HG03460 (cell line): Measurements from ENCODE around the gene TRPV2.

Experiments used
- ATAC-seq: cut with Tn5 transposase; IDR thresholded peaks from one replicate; pipeline ENCODE4 v1.9.1; 2021; ENCODE audit not compliant: unreplicated experiment

The TRPV2 gene

DNA sequence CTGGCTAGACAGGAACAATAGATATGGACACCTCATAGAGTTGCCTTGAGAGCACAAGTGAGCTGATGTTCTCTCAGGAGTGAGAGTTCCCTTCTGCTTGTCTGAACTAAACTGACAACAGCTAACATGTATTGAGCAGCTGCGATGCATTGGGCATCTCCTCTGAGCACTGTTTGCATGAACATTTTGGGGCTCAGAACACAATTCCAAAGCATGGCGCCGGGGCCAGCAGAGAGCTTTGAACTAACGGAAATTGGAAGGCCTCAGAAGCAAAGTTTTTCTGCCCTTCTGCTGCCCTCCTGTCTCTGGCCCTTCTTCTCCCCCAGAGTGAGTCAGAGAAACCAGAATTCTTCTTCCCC is 38.1 kb downstream of the TRPV2 start:
- ATAC-seq = no peak

DNA sequence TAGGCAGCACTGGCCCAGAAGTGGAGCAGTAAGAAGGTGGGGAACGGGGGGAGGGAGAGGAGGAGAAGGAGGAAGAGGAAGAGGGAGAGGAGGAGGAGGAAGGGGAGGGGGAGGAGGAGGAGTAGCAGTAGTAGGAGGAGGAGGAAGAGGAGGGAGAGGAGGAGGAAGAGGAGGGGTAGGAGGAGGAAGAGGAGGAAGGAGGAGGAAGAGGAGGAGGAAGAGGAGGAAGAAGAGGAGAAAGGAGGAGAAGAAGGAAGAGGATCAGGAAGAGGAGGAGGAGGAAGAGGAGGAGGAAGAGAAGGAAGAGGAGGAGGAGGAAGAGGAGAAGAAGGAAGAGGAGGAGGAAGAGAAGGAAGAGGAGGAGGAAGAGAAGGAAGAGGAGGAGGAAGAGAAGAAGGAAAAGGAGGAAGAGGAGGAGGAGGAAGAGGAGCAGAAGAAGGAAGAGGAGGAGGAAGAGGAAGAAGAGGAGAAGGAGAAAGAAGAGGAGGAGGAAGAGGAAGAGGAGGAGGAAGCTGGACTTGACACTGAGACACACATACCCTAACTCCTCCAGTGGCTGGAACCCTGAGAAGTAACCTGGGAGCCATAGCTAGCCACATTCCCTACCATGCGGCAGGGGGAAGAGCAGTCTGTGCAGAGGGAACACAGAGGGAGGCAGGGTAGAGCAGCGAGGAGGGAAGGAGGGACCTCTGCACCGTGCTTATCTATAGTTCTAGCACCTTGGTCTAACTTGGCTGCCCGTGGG is 40.8 kb downstream of the TRPV2 start:
- no peak for ATAC-seq

DNA sequence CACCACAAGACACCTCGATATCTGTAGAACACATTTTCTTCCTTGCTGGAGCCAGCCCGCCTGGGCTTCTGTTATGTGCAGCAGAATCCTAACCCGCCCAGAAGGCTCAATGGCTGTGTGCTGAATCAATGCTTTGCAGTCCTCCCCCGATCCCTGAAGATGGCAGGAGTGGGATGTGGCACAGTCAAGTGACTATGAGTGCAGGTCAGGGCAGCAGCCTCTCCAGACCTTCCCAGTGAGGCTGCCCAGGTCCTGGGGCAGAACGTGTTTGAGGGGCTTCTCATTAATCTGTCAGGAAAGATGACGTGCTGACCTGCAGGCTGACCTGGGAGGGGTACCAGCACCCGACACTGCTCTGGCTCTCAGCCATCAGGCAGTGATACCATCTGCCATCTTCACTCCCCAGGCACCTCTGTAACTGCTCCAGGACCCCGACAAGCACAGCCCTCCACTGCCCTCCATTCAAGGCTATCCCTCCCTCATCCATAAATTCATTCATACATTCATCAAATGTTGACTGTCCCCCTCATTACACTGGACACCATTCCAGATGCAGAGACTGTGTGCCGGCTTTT is 41.5 kb downstream of the TRPV2 start:
- ATAC-seq = no peak

- ATAC-seq = no peak
These were observed 43.9 kb downstream of the TRPV2 start for GRCh38 chr17:16459271-16459670.

DNA sequence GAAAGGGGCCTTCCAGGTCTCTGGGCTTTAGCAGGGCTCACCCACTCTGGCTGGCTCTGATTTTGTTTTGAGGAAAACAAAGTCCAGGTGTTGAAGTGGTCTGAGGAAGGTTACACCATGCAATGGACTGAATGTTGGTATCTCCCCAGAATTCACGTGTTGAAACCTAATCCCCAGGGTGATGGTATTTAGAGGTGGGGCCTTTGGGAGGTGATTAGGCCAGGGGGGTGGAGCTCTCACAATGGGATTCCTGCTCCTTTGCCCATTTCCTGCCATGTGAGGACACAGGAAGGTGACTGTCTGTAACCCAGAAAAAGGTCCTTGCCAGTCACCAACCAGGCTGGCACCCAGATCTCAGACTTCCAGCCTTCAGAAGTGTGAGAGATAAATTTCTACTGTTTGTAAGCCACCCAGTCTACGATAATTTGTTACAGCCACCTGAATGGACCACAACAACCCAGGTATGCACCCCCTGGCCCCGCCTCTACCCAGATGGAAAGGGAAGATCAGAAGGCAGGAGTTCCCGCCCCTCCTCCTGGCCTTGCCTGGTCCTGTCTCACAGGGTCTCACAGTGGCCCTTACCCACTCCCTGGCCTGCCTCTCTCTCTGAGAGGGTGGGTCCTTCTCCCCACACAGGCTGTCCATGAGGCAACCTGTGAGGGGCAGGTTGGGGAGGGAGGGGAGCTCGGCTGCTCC is 44.6 kb downstream of the TRPV2 start:
- no peak for ATAC-seq

DNA sequence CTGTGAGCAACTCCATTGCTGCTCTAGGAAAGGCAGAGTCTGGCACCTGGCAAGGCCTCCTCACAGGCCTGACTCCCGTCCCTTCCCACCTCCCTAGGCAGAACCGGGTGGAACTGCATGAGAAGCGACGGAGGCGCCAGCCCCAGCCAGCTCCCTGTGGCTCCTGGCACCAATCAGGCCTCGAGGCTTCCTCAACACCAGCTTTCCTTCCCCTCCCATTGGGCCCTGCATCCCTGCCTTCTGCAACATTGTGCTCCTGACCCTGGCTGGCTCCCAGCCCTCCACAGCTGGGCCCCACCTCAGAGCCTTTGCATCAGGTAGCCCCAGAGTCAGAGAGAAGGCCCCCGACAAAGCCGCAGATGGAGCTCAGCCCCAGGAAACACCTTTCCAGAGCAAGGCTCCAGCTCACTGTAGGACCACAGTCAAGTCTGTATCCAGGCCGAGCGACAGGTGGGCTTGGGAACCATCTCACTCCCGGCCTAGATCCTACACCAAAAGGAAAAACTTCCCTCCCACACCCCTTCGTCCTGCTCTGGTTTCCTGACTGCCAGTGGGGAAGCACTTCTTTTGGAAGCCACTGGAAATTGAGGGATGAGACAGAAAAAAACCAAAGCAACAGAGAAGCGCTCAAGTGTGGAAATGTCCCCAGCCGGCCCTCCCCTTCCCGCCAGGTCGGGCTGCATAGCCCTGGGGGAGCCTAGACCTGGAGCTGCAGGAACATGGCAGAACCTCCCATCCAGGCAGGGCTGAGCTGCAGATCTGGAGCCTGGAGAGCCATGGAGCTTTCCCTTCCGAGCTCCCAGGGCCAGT is 45.6 kb downstream of the TRPV2 start:
- ATAC-seq = no peak

- ATAC-seq = no peak
These were observed 46.2 kb downstream of the TRPV2 start for GRCh38 chr17:16461606-16461866.

DNA sequence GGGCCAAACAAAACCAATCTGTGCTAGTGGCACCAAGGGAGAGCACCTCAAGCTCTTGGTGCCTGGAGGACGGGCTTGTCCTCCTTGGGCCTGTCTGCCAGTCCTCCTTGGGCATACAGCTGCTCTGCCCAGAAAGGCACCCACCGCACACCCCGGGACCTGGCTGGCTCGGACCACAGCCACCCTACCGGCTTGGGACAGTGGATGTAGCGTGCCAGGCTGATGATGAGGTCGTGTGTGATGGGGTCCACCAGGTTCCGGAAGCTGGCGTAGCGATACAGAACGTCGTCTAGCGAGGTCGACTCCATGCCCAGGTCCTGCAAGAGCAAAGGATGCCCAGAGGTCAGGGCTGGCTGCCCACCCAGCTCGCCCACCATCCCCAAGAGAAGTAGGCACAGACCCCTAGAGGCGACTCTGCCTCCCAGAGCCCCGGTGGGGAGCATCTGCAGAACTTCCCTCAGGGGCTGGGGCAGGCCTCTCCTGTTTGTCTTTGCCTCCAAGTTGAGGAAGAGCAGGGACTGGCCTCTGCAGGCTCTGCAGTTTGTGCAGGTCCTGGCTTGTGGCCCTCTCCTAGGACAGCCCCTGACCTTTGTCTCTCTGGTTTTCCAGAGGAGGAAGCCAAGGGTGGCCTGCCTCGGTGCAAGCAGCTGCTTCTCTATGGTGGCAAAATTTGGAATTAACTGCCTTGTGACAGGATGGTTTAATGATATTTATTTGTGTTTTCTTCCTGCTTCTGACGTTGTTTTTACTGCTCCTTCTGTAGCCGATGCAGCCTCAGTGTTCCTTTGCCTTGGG is 46.9 kb downstream of the TRPV2 start:
- no peak for ATAC-seq

DNA sequence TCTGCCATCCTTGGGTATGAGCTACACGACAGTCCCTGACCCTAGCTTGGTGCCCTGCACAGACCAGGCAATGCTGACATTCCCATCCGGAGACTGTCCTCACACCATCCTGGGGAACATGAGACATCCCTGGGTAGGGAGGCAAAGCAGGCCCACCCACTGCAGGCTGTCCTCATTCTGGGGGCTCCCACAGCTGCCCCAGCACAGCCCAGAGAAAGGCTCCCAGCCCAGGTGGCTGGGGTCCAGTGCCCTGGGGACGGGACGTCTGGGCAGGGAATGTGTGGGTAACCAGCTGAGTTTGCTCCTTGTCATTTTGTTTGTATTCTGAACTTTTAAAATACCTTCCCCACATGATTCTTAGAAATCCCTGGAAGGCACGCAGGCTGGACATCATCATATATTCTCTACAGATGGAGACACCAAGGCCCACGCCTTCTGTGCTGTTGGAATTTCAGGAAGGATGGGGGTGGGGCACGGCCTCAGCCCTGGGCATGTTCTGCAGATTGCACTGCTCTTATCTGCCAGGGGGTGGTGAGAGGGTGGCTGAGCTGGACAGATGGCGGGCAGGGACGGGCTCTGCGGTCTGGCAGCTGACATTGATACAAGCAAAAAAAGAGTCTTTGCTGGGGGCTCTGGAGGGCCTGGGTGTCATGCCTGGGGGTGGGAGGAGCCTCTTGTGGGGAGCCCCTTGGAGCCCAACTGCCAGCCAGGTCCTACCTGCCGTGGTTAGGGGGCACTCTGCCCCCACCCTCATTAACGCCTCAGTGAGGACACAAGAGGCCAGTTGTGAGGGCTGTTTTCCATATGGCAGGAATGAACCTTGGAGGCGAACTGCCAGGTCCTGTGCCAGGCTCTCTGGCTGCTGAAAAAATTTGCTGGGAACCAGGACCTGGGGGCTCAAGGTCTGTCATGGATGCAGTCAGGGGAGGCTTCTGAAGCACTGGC is 48.3 kb downstream of the TRPV2 start:
- no peak for ATAC-seq

DNA sequence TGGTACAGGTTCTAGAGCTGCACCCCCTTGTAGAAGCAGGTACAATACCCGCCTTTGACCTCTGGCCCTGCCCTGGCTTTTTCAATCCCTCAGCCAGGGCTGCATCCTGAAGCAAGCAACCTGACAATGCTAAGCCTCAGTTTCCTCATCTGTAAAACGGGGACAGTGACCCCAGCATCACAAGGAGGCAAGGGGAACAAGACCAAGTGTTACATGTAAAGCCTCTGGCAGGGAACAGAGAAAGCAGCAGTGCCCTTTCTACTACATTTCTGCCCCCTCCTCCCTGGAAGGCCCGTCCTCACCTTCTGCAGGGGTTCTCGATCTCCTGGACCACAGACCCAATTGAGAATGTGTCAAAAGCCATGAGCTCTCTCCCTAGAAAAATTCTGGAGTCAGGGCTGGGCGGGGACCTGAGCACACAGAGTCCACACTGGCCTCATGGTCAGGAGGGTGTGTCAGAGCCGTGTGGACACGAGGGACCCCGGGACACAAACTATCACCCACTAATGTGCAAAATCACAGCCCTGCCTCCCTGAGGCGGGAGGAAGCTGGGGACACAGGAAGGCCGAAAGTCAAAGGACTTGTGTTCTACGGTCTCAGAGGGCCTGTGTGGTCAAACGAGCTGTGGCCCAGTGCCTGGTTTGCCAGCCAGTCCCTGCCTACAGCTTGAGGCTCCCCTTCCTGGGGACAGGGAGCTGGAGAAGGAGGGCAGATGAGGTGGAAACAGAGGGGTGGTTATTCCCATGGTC is 49.1 kb downstream of the TRPV2 start:
- ATAC-seq = no peak

- no peak for ATAC-seq
These were observed 49.6 kb downstream of the TRPV2 start for GRCh38 chr17:16465052-16465312.

GRCh38 chr17:16465861-16466338 is 50.5 kb downstream of the TRPV2 start:
- no peak for ATAC-seq

GRCh38 chr17:16466407-16466806 is 51.0 kb downstream of the TRPV2 start:
- ATAC-seq = no peak

DNA sequence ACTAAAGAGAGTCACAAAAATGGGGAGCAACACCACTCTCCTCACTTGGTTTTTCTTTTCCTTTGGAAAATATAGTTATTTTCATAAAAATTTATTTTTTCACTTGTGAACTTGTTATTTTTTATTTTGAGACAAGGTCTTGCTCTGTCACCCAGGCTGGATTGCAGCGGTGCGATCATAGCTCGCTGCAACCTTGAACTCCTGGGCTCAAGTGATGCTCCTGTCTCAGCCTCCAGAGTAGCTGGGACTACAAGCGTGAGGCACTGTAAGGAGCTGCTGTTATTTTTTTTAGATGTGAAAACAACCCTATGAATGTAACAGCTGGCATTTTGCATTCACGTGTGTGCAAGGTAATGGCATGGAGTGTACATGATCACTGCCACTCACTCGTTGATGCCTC is 51.7 kb downstream of the TRPV2 start:
- no peak for ATAC-seq

DNA sequence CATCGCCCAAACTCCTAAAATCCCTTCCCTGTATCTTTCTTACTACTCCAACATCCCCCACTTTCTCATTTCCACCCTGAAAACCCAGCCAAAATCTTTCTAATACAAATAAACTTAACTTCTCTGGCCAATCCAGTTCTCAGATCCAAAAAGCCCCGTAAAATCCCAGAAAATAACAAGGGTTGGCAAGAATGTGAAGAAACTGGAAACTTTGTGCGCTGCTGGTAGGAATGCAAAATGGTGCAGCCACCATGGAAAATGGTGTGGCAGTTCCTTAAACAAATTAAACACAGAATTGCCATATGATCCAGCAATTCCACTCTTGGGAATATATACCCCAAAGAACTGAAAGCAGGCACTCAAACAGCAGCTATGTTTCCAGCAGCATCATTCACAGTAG is 52.5 kb downstream of the TRPV2 start:
- no peak for ATAC-seq

DNA sequence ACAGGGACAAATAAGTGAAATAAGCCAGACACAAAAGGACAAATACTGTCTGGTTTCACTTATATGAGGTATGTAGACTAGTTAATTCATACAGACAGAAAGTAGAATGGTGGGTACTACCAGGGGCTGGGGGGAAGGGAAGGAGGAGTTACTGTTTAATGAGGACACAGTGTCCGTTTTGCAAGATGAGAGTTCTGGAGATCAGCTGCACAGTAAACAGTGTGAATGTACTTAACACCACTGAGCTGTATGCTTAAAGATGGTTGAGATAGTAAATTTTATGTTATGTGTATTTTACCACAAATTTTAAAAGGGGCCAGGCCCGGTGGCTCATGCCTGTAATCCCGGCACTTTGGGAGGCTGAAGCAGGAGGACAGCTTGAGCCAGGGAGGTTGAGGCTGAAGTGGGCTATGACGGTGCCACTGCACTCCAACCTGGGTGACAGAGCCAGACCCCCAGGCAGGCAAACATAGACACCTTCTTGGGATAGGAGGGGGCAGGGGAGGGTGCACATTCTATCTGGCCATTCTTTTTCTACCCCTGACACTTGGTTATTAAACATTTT is 53.1 kb downstream of the TRPV2 start:
- ATAC-seq = no peak

GRCh38 chr17:16470265-16470664 is 54.9 kb downstream of the TRPV2 start:
- ATAC-seq = no peak

DNA sequence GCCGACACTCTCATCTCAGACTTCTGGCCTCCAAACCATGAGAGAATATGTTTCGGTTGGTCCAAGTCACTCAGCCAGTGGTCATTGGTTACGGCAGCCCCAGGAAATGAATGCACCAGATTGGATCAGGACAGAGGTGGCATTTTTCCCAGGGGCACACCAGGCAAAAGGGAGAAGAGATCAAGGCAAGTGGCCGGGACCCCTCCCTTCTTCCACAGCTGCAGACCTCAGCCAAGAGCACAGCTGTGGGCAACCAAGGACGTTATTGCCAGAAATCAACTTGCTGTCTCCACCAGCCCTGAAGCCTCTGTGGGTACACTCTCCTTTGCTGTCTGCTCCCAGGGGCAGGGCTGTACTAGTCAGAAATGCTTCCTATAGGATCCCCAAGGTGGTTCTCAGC is 55.9 kb downstream of the TRPV2 start:
- no peak for ATAC-seq

DNA sequence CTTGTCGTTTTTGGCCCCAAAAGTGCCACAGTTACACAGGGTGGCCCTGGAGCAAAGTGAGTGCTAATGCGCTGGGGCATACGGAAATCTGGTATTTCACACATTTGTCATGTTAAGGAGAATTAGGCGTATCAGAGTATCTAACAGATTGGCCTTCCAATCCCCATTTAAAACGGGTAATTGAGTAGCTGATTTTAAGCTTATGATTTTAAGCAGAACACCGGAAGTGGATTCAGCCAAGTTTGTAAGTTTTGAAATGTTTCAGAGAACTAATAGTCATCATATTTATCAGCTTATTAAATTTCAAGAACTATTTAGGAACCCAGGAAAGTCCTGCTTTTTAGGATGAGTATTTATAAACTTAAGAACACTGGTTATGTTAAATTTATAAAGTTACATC is 57.2 kb downstream of the TRPV2 start:
- ATAC-seq = no peak
